PC-9 (cell line): ENCODE measurements around the gene LGALS12.

Experiments used
- EZH2 ChIP-seq: fragments of 200-600 bp; sonication (generic); IDR thresholded peaks from 2 replicates; pipeline ENCODE4 v1.8.0; 2017; ENCODE audit warnings: antibody characterized with exemption, low read depth
- TF ChIP-seq, protein P1 (sequence below): fragments of 200-600 bp; sonication (generic); conservative IDR thresholded peaks from 2 replicates; pipeline ENCODE4 v1.6.1; 2017; ENCODE audit warnings: mixed run types, antibody characterized with exemption, mild to moderate bottlenecking, moderate library complexity

GRCh38 chr11:63516109-63516508 lies 10.2 kb downstream of the LGALS12 start:
- TF ChIP-seq EZH2 = no peak
- TF ChIP-seq, protein P1, sequence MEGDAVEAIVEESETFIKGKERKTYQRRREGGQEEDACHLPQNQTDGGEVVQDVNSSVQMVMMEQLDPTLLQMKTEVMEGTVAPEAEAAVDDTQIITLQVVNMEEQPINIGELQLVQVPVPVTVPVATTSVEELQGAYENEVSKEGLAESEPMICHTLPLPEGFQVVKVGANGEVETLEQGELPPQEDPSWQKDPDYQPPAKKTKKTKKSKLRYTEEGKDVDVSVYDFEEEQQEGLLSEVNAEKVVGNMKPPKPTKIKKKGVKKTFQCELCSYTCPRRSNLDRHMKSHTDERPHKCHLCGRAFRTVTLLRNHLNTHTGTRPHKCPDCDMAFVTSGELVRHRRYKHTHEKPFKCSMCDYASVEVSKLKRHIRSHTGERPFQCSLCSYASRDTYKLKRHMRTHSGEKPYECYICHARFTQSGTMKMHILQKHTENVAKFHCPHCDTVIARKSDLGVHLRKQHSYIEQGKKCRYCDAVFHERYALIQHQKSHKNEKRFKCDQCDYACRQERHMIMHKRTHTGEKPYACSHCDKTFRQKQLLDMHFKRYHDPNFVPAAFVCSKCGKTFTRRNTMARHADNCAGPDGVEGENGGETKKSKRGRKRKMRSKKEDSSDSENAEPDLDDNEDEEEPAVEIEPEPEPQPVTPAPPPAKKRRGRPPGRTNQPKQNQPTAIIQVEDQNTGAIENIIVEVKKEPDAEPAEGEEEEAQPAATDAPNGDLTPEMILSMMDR = no peak
